Measurements from ENCODE around the gene THEMIS.
"Not testable (repeated sequence)": the region's sequence is repeated elsewhere in the genome, so short reads cannot be mapped to it uniquely, and the experiment has no call there.

Gene THEMIS, protein sequence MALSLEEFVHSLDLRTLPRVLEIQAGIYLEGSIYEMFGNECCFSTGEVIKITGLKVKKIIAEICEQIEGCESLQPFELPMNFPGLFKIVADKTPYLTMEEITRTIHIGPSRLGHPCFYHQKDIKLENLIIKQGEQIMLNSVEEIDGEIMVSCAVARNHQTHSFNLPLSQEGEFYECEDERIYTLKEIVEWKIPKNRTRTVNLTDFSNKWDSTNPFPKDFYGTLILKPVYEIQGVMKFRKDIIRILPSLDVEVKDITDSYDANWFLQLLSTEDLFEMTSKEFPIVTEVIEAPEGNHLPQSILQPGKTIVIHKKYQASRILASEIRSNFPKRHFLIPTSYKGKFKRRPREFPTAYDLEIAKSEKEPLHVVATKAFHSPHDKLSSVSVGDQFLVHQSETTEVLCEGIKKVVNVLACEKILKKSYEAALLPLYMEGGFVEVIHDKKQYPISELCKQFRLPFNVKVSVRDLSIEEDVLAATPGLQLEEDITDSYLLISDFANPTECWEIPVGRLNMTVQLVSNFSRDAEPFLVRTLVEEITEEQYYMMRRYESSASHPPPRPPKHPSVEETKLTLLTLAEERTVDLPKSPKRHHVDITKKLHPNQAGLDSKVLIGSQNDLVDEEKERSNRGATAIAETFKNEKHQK

DNA sequence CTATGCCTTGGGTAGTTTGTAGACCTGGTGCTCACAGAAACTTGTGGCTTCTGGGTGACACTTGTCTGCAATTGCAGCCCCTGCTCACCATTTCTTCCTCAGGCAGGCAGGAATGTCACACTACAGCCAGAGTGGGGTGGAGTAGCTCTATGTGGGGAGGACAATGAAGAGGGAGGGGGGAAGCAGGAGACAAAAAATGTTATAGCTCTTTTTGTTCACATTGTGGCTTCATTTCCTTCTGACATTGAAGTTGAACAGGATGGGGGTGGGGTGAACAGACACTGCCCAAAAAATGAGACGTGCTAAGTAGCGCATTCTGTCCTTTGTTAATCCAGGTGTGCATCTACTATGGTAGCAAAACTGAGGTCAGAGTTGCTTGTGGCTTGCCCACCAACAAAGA, at the start of gene THEMIS:
Gene THEMIS (minus strand): TSS at position 124 of the 400 bp plus-strand sequence. CDS start 126 bp downstream, outside the sequence.
- DNase-seq (ENCODE audit: low spot score) = no peak

DNA sequence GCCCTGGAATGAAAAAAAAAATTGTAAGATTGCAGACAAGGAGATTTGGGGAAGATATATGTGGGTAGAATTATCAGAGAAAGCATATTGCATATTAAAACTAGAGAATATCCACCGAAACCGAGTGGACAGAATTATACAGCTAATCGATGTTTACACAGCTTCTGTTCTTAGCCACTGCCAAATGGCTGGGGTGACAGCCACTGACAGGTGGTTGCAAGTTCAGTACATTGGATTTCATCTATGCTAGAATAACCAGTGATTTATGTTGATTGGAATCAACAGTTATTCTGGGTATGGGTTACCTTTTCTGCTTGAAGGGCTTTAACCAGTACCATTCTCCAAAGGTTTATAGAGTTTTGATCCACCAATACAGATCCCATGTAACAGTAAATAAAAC, 48.4 kb upstream of the THEMIS start:
- no peak for DNase-seq (ENCODE audit: low spot score)

DNA sequence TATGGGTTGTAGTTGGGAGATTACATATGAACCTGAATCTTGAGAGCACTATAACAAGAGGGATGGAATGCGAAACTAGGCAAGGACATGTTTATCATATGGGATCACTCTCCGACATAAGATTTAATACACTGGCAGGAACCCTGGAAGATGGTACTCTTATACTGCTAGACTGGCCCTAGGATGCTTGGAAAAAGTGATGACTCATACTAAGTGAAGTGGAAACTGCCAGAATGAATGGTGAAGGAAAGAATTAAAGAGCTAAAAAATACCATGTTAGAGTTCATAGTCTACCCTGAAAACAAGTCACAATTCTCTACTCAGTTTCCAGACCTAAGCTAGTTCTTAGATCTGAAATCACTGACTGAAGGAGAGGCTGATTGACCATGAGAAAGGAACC, 45.5 kb upstream of the THEMIS start:
- DNase-seq (ENCODE audit: low spot score) = no peak

DNA sequence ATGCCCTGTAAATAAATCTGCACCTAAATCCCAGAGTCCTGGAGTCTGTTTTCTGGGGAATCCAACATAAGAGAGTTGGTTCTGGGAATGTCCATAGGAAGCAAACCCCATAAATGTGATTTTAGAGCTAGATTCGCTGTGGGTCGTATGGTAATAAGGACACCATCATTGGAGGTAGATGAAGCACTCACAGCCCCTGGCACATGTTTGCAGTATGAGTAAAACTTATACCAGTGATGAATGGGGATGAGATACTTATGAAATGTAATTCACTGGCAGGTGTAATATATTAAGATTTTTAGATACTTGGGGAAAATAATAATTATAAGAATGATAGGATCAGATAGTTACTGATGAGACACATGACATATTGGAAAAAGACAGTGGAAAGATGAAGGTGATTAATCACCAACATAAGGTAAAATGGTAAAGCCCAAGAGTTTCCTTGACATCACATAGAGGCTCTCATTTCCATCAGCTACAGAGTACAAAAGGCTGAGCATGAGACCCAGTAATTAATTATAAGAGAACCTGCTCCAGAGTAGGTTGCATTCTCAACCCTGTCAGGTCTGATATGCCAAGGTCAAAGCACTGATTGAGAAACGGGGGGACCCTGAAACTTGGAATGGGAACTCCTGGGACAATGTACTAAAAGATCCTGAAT, 44.7 kb upstream of the THEMIS start:
- no peak for DNase-seq (ENCODE audit: low spot score)

DNA sequence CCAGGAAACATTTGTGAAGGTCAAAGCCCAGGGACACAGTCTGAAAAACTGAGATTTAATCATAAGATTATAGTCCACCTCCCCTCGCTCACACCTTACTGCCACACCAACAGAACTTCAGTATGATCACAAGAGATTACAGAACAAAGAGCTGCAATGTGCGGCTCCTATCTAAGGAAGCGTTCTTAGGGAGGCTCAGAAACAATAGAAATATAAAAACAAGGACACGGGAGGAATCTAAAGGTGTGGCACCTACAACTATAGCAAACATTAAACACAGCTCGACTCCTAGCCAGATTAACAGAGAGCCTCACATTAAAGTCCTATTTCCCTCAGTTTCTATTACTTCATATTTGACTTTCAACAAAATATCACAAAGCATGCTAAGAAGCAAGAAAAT, 40.4 kb upstream of the THEMIS start:
- DNase-seq (ENCODE audit: low spot score) = no peak

DNA sequence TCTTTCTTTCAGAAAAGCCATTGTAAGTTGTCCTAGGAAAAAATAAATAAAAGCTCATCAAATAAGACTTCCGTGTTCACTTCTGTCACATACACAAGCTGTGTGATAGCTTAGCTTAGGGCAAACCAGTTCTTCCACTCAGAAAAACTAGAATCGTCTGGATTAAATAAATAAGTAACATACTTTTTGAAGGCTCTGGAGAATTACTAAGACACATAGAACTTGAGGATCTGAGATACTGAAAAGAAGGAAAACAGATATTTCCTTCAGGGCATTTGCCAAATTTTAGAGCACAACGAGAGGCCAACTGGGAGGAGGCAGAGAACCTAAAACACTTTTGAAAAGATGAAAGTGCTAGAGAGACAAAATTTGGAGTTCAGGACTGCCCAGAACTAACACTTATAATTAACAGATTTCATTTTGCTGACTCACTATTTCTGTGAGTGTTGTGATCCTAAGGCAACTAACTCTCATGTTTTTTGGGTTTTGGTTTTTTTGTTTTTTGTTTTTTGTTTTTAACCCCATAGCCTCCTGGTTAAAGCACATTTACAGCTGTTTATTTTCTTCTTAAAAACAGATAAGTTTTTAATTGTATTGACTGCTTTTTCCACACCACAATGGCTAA, 38.7 kb upstream of the THEMIS start:
- no peak for DNase-seq (ENCODE audit: low spot score)

DNA sequence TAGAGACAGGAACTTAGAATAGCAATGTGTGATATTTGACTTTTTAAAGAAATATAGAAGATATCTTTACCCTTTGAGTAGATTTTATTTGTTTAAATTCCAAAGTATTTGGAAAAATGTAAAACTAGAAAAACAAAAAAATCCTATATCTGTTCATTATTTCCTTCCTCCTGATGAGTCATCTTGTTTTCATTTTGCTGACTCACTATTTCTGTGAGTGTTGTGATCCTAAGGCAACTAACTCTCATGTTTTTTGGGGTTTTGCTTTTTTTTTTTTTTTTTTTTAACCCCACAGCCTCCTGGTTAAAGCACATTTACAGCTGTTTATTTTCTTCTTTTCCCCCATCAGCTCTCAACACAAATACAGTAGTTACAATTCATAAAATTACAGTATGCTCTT, 37.8 kb upstream of the THEMIS start:
- no peak for DNase-seq (ENCODE audit: low spot score)

DNA sequence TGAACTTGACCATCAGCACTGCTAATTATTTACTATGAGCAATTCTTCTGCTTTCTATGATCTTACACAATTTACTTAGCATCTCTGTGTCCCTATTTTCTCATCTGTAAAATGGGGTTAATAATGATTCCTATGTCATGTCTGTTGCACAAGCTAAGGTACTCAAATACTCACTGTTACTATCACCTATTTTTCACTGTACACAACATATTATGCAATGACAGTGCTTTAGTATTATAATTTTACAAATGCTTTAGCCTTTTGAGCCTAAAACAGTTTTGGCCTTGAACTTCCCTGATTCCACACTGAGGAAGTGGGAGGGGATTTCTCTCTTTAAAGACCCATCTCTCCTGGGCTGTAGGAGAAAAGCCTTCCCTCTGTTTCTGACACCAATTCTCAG, 36.9 kb upstream of the THEMIS start:
- no peak for DNase-seq (ENCODE audit: low spot score)

DNA sequence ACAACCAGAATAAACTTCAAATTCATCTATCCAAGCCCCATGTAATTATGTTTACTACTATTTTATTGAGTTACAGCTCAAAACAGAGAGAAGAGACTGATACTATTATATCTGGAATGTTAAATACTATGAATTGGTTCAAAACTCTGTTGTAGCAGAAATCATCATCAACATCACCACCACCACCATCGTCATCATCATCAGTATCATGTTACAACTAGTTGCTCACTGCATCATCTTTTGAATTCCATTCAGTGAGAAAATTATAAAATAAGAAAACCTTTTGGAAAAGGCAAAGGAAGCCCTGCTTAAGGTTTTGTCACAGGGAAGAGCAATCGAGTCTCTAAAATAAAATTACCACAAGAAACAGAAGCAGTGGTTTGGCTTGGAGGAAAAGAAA, 36.2 kb upstream of the THEMIS start:
- DNase-seq (ENCODE audit: low spot score) = no peak

DNA sequence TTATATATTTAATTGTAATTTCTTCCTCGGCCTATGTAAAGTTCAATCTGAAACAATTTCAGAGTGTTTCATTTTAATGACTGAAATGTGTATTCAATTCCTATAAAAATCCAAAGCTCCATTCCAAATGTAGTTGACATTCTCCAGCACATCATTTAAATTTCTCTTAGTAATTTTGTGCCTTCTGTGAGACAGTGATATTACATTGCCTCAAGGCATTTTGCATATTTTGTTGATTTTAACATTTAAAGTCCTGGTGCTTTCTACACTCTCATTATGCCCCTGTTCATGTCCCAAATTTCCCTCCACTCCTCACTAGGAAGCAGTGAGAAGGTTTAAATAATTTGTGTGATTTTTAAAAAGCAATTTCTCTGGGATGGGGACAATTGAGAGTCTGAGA, 34.1 kb upstream of the THEMIS start:
- no peak for DNase-seq (ENCODE audit: low spot score)

DNA sequence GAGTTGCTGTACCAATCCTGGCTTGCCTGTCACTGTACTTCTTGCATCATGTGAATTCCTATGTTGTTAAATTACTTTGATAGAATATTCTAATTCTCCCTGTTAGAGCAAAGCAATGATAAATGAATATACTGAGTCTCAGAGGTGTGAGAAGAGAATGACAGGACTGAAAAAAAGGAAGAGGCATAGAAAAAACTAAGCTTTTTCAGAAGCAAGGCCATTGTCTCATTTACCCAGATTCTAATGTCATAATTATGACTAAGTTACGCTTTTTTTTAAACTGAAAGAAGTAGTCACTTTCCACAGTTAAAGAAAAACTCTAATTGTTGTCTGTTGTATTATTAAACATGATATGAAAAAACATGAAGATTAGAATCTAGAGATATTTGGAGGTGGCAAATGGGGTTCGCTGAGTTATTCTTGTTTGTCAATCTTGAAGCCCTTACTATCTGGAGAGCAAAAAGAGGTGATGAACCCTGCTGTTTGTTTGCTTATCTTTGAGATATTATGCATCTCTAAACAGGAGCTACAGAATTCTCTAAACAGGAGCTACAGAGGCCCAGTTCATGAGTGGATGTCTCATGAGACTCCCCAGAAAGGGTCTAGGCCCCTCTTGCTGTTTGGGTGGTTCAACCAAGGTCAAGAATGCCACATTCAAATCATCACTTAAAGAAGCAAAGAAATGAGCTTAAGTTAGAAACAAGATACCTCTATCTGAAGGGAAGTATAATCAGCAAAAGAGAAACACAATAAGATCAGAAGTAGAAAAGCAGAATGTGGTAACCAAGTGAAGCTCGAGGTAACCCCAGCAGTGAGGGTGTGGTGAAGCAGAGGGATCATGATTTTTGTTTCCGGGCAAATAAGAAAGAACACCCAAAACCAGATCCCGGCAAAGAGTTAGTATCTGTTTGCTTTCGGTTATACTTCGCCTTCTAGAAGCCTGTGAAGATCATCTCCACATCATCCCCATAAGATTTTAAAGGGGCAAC, 33.3 kb upstream of the THEMIS start:
- DNase-seq (ENCODE audit: low spot score) = no peak

DNA sequence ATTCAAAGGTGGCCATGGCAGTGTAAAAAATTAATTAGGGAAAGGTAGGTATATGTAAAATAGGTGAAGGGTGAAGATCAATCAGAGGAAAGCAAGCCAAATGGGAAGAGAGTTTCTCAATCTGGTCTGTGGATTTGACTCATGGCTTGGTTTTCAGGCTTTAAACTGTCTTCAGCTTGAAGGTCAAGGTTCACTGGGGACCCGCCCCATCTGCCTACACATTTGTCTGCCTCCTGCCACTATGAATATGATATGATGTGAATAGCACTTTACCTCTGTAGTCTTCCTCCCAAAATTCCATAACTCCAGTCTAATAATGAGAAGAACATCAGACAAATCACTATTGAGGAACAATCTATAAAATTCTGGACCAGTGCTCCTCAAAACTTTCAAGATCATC, 32.3 kb upstream of the THEMIS start:
- DNase-seq (ENCODE audit: low spot score) = no peak

DNA sequence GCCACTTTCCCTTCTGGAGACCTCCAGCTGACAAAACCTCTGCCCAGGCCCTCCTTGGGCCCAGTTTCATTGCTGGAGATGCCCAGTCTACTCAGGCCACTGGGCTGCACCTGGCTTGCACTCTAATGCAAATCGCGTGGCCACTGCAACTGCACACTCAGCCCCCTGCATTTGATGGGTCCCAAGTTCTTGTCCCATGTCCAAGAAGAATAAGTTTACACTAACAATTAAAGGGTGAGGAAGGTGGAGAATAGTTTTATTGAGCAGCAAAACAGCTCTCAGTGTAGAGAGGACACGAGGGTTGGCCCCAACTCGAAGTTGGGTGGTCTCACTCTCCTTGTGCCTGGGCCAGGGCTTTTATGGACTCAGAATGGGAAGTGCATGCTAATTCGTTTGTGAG, 31.9 kb upstream of the THEMIS start:
- DNase-seq (ENCODE audit: low spot score) = no peak

DNA sequence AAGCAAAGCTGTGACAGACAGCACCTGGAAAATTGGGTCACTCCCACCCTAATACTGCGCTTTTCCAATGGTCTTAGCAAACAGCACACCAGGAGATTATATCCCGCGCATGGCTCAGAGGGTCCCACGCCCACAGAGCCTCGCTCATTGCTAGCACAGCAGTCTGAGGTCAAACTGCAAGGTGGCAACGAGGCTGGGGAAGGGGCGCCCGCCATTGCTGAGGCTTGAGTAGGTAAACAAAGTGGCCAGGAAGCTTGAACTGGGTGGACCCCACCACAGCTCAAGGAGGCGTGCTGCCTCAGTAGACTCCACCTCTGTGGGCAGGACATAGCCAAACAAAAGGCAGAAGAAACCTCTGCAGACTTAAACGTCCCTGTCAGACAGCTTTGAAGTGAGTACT, 25.6 kb upstream of the THEMIS start:
- DNase-seq (ENCODE audit: low spot score) = not testable (repeated sequence)

DNA sequence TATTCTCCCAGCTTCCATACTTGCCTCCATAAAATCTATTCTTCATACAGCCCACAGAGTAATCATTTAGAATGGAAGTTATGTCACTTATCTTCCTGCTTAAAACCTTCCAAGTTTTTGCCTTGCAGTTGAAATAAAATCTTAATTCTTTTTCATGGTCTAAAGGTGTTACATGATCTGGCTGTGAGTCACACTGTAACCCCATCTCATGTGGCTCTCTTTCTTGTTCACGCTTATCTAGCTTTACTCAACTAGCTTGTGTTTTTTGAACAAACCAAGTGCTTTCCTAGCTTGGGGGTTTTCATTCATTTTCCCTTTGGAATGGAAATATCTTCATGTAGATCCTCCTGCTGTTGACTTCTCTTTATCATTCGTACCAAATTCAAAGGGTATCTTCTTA, 23.6 kb upstream of the THEMIS start:
- DNase-seq (ENCODE audit: low spot score) = no peak

DNA sequence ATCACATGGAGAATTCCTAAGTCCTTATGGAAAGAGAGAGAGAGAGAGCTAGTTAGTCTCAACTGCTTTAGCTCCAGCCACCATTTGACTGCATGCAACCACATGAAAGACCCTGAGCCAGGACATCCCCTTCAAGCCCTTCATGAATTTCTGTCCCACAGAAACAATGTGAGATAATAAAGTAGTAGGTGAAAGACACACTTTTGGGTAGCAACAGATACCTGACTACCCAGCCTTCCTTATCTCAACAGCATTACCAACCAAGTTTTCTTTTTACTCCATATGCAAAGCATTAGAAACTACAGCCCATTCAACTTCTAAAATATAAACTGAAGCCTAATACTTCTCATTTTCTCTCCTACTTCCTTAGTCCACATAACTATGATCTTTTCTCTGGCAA, 23.2 kb upstream of the THEMIS start:
- DNase-seq (ENCODE audit: low spot score) = no peak

DNA sequence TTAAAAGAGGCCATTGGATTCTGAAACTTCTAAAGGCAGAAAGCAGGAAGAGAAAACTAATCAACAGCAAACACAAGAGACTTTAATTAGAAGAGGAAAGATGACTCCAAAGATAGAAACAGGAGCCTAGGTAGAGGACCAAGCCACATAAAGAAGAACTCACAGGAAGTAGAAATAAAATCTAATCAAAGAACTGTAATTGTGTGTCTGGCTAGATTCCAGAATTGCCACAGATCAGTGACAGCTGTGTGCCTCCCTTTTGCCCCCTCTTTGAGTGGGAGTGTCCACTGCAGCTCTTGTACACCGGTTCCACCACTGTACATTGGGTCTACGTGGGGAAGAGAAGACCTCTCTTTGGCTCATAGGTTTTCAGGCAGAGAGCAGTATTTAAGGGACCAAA, 22.3 kb upstream of the THEMIS start:
- DNase-seq (ENCODE audit: low spot score) = no peak

DNA sequence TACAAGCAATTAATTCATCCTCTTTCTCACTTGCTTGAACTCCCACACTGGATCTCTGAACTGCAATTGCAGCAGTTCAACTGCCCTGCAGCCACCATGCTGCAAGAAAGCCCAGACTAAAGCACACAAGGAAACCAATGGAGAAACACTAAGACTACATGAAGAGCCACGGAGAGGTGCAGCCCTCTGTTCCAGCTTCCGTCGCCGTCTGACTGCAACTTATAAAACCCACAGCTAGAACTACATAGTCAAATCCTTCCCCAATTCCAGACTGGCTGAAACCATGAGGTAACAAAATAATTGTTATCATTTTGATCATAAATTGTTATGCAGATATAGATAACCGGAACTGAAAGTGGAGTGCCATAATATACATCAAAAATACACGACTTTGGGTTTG, 21.1 kb upstream of the THEMIS start:
- DNase-seq (ENCODE audit: low spot score) = no peak

DNA sequence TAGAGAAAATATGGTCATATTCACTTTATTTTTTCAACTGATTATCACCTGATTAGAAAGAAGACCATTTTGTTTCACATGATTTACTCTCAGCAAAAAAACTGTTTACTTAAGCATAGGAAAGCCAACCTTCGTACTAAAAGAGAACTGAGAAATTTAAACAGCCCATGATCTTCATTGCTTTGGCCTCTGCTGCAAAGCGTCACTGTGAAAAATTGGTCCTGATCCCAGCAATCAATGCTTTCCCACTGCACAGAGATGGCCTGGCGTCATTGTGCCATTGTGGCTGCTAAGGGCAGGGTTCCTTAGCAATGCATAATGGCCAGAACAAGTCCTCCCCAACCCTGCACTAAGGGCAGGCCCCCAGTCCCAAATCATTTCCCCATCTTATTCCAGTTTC, 19.9 kb upstream of the THEMIS start:
- no peak for DNase-seq (ENCODE audit: low spot score)

DNA sequence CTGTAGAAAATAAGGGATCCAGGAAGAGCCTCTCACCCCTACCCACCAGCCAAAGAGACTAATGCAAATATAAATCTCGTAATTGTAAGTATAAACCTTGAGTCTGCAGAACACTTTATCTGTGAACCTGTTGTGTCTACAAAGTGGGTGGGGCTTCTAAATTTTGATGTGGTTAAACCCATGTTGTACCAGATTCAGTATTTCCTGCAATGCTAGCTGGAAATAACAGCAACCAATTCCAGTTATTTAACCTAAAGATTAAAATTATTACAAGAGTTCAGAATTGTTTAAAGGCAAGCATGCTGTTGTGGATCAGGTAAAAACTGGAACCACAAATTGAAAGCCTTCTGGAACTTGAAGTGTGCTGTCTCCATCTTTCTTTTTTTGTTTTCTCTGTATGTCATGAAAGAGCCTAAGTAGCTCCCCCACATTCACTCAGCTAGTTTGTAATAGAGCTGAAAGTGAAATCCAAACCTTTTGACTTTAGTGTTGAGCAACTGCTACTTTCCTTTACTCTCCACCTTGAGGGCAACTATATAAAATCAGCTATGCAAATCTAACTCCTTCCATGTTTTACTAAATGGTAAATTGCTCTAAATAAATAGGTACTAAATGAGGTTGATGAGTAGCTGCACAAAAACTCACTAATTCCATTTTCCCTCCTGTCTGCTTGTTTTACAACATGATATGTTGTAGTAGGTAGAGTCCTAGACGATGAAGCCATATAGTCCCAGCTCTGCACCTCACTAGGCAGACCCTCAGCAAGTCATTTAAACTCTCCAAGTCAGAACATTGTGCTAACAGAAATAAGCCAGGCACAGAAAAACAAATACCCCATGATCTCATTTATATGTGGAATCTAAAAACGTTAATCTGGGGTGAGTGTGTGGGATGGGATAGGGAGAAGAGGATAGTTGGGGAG, 17.9 kb upstream of the THEMIS start:
- DNase-seq (ENCODE audit: low spot score) = no peak

DNA sequence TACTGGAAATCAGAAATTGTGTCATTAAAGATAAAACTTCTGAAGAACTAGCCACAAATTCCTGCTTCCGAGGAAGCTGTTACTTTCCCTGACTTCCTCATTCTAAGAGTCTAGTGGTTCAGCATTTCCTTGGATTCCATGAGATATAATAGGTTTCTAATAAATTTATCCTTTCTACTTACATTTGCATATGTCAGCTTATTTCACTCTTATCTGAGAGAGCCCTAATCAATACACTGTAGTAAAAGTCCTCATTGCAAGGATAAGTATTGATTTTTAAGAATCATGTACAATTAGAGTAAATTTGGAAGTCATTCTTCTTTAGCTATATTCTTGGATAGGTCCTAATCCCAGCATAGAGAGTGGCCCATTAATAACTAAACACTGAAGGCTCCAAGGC, 16.9 kb upstream of the THEMIS start:
- DNase-seq (ENCODE audit: low spot score) = no peak

Data from germinal center (tissue), 1 donor.